ENCODE data around the gene ZNF576.
"Not testable (repeated sequence)": the region's sequence is repeated elsewhere in the genome, so short reads cannot be mapped to it uniquely, and the experiment has no call there.

Gene ZNF576

GRCh38 chr19:43595999-43596841 is at the start of gene ZNF576, which contains the start of gene IRGQ:
Gene ZNF576, plus strand, starts transcription at chr19:43596595. Its CDS starts 514 bp downstream, at chr19:43597109.
Gene IRGQ, minus strand, starts transcription at chr19:43596134. Its CDS starts 796 bp downstream, at chr19:43595338.
- peaks cover 13% of the 10 kb centered on the region for H3K4me1 ChIP-seq (ENCODE audit: control insufficient read depth, insufficient read depth, low read length)
- H3K9ac ChIP-seq (ENCODE audit: low read length): peak within 1 kb of the TSS; percentile 92
- H3K27me3 ChIP-seq (ENCODE audit: control insufficient read depth, insufficient read depth, low read length): no peaks in the 10 kb centered on the region
- peak within 1 kb of the TSS; percentile 100 for H3K27ac ChIP-seq (ENCODE audit: low read depth, low read length)
- peak within 1 kb of the TSS; percentile 76 for H3K4me3 ChIP-seq (ENCODE audit: low read length)
- H3K36me3 ChIP-seq (ENCODE audit: control insufficient read depth, insufficient read depth, low read length): peaks cover 21% of the 10 kb centered on the region

- H3K36me3 ChIP-seq (ENCODE audit: control insufficient read depth, insufficient read depth, low read length): peaks cover 33% of the 10 kb centered on the region
- not testable (repeated sequence) for H3K27ac ChIP-seq (ENCODE audit: low read depth, low read length); H3K4me1 ChIP-seq (ENCODE audit: control insufficient read depth, insufficient read depth, low read length); H3K27me3 ChIP-seq (ENCODE audit: control insufficient read depth, insufficient read depth, low read length); H3K9ac ChIP-seq (ENCODE audit: low read length); H3K4me3 ChIP-seq (ENCODE audit: low read length)
Measured at GRCh38 chr19:43547926-43548325, 48.5 kb upstream of the ZNF576 start.

GRCh38 chr19:43548706-43549105 is 47.7 kb upstream of the ZNF576 start:
- Histone ChIP-seq H3K27me3 (ENCODE audit: control insufficient read depth, insufficient read depth, low read length) (no peaks in the 10 kb centered on the region), H3K27ac (ENCODE audit: low read depth, low read length) (no peak overlapping the region), H3K36me3 (ENCODE audit: control insufficient read depth, insufficient read depth, low read length) (peaks cover 28% of the 10 kb centered on the region)

GRCh38 chr19:43551399-43552197 is 44.8 kb upstream of the ZNF576 start:
- H3K36me3 ChIP-seq (ENCODE audit: control insufficient read depth, insufficient read depth, low read length): peaks cover 16% of the 10 kb centered on the region

More at GRCh38 chr19:43548706-43549105, 47.7 kb upstream of the ZNF576 start:
- Histone ChIP-seq H3K4me3 (ENCODE audit: low read length) (no peak overlapping the region), H3K4me1 (ENCODE audit: control insufficient read depth, insufficient read depth, low read length) (no peaks in the 10 kb centered on the region), H3K9ac (ENCODE audit: low read length) (no peak overlapping the region)

GRCh38 chr19:43552198-43552450 is 44.3 kb upstream of the ZNF576 start:
- H3K9ac ChIP-seq (ENCODE audit: low read length): no peak overlapping the region
- peaks cover 13% of the 10 kb centered on the region for H3K36me3 ChIP-seq (ENCODE audit: control insufficient read depth, insufficient read depth, low read length)
- H3K27ac ChIP-seq (ENCODE audit: low read depth, low read length): no peak overlapping the region
- H3K4me3 ChIP-seq (ENCODE audit: low read length): no peak overlapping the region
- no peaks in the 10 kb centered on the region for H3K4me1 ChIP-seq (ENCODE audit: control insufficient read depth, insufficient read depth, low read length)
- no peaks in the 10 kb centered on the region for H3K27me3 ChIP-seq (ENCODE audit: control insufficient read depth, insufficient read depth, low read length)

More at GRCh38 chr19:43551399-43552197, 44.8 kb upstream of the ZNF576 start:
- Histone ChIP-seq H3K4me3 (ENCODE audit: low read length) (no peak overlapping the region), H3K27me3 (ENCODE audit: control insufficient read depth, insufficient read depth, low read length) (no peaks in the 10 kb centered on the region), H3K9ac (ENCODE audit: low read length) (no peak overlapping the region), H3K27ac (ENCODE audit: low read depth, low read length) (no peak overlapping the region), H3K4me1 (ENCODE audit: control insufficient read depth, insufficient read depth, low read length) (no peaks in the 10 kb centered on the region)

GRCh38 chr19:43552616-43553015 is 43.8 kb upstream of the ZNF576 start:
- no peak overlapping the region for H3K4me3 ChIP-seq (ENCODE audit: low read length)
- H3K27ac ChIP-seq (ENCODE audit: low read depth, low read length): no peak overlapping the region
- H3K4me1 ChIP-seq (ENCODE audit: control insufficient read depth, insufficient read depth, low read length): no peaks in the 10 kb centered on the region
- H3K9ac ChIP-seq (ENCODE audit: low read length): no peak overlapping the region
- H3K27me3 ChIP-seq (ENCODE audit: control insufficient read depth, insufficient read depth, low read length): no peaks in the 10 kb centered on the region
- H3K36me3 ChIP-seq (ENCODE audit: control insufficient read depth, insufficient read depth, low read length): peaks cover 13% of the 10 kb centered on the region

- Histone ChIP-seq H3K4me1 (ENCODE audit: control insufficient read depth, insufficient read depth, low read length) (no peaks in the 10 kb centered on the region), H3K27me3 (ENCODE audit: control insufficient read depth, insufficient read depth, low read length) (no peaks in the 10 kb centered on the region), H3K36me3 (ENCODE audit: control insufficient read depth, insufficient read depth, low read length) (peaks cover 16% of the 10 kb centered on the region), H3K4me3 (ENCODE audit: low read length) (no peak overlapping the region), H3K9ac (ENCODE audit: low read length) (no peak overlapping the region), H3K27ac (ENCODE audit: low read depth, low read length) (no peak overlapping the region)
Measured at GRCh38 chr19:43553656-43554055, 42.7 kb upstream of the ZNF576 start.

GRCh38 chr19:43554317-43554895 is 42.0 kb upstream of the ZNF576 start:
- H3K27me3 ChIP-seq (ENCODE audit: control insufficient read depth, insufficient read depth, low read length): no peaks in the 10 kb centered on the region
- H3K9ac ChIP-seq (ENCODE audit: low read length): no peak overlapping the region
- no peaks in the 10 kb centered on the region for H3K4me1 ChIP-seq (ENCODE audit: control insufficient read depth, insufficient read depth, low read length)
- H3K27ac ChIP-seq (ENCODE audit: low read depth, low read length): no peak overlapping the region
- H3K4me3 ChIP-seq (ENCODE audit: low read length): no peak overlapping the region
- H3K36me3 ChIP-seq (ENCODE audit: control insufficient read depth, insufficient read depth, low read length): peaks cover 16% of the 10 kb centered on the region

GRCh38 chr19:43555185-43555770 is 41.1 kb upstream of the ZNF576 start:
- Histone ChIP-seq H3K4me3 (ENCODE audit: low read length) (no peak overlapping the region), H3K36me3 (ENCODE audit: control insufficient read depth, insufficient read depth, low read length) (peaks cover 16% of the 10 kb centered on the region), H3K9ac (ENCODE audit: low read length) (no peak overlapping the region), H3K27ac (ENCODE audit: low read depth, low read length) (no peak overlapping the region), H3K4me1 (ENCODE audit: control insufficient read depth, insufficient read depth, low read length) (no peaks in the 10 kb centered on the region), H3K27me3 (ENCODE audit: control insufficient read depth, insufficient read depth, low read length) (no peaks in the 10 kb centered on the region)

- no peak overlapping the region for H3K27ac ChIP-seq (ENCODE audit: low read depth, low read length)
Measured at GRCh38 chr19:43560687-43561086, 35.7 kb upstream of the ZNF576 start.

GRCh38 chr19:43561139-43561970 is 35.0 kb upstream of the ZNF576 start:
- Histone ChIP-seq H3K27ac (ENCODE audit: low read depth, low read length) (no peak overlapping the region), H3K4me3 (ENCODE audit: low read length) (no peak overlapping the region), H3K4me1 (ENCODE audit: control insufficient read depth, insufficient read depth, low read length) (no peaks in the 10 kb centered on the region), H3K36me3 (ENCODE audit: control insufficient read depth, insufficient read depth, low read length) (peaks cover 5% of the 10 kb centered on the region), H3K9ac (ENCODE audit: low read length) (no peak overlapping the region), H3K27me3 (ENCODE audit: control insufficient read depth, insufficient read depth, low read length) (no peaks in the 10 kb centered on the region)

More at GRCh38 chr19:43560687-43561086, 35.7 kb upstream of the ZNF576 start:
- Histone ChIP-seq H3K36me3 (ENCODE audit: control insufficient read depth, insufficient read depth, low read length) (peaks cover 5% of the 10 kb centered on the region), H3K27me3 (ENCODE audit: control insufficient read depth, insufficient read depth, low read length) (no peaks in the 10 kb centered on the region), H3K9ac (ENCODE audit: low read length) (no peak overlapping the region), H3K4me3 (ENCODE audit: low read length) (no peak overlapping the region), H3K4me1 (ENCODE audit: control insufficient read depth, insufficient read depth, low read length) (no peaks in the 10 kb centered on the region)

Measured in rectal smooth muscle tissue (tissue), 1 donor.